ENCODE results near the gene AMDHD1. TPM values are rescaled to one million over a fixed set of nuclear protein-coding genes. Genes with fewer than 3 reads are reported as not detected.

AMDHD1 gene
- total and polyA plus RNA-seq, 2 experiments from 2014 or later = 0.06 to 0.15 TPM

DNA sequence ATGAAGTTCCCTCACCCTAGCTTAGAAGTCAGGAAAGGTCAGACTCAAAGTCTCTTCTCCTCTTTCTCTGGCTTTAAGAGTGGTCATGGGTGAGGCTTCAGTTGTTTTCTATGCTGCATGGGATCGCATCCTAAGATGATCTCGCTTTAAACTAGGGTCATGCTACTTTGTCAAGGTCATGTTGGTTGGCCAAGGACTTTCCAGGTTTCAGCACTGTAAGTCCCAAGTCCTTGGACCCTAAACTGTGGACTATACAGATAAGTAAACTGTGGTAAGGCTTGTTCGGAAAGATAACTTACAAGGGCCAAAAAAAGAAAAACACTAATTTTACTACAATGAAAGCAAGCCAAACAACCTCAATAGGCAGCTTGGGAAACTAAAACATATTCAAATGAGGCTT lies 35.6 kb downstream of the AMDHD1 start:
- no peak for DNase-seq (ENCODE audit: low read depth in 1 of 2, low spot score in 1 of 2)
- TF ChIP-seq, protein P1, sequence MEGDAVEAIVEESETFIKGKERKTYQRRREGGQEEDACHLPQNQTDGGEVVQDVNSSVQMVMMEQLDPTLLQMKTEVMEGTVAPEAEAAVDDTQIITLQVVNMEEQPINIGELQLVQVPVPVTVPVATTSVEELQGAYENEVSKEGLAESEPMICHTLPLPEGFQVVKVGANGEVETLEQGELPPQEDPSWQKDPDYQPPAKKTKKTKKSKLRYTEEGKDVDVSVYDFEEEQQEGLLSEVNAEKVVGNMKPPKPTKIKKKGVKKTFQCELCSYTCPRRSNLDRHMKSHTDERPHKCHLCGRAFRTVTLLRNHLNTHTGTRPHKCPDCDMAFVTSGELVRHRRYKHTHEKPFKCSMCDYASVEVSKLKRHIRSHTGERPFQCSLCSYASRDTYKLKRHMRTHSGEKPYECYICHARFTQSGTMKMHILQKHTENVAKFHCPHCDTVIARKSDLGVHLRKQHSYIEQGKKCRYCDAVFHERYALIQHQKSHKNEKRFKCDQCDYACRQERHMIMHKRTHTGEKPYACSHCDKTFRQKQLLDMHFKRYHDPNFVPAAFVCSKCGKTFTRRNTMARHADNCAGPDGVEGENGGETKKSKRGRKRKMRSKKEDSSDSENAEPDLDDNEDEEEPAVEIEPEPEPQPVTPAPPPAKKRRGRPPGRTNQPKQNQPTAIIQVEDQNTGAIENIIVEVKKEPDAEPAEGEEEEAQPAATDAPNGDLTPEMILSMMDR (IDR thresholded peaks at IDR 0.05; ENCODE audit: low read depth, low read length) = no peak
- Histone ChIP-seq H3K4me1 (ENCODE audit: low read depth) (no peaks in the 10 kb centered on the region), H3K4me3 (no peak overlapping the region), H3K27me3 (no peaks in the 10 kb centered on the region), H3K27ac (no peak overlapping the region), H3K9me3 (ENCODE audit: low read depth) (no peaks in the 10 kb centered on the region), H3K36me3 (no peaks in the 10 kb centered on the region)

DNA sequence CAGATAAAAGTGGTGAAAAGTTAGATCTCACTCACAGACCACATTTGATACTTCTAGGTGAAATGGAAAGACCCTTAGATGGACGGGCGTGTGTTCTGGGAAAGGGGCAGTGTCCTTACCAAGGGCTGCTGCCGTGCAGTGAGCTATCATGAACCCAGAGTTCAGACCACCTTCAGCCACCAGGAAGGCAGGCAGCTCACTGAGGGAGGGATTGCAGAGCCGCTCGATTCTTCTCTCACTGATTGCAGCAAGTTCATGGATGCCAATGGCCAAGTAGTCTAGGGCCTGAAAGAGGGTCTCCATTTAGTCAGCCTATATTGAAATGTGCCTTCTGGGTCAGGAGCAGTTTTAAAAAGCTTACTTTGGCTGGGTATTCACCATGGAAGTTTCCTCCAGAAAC lies 37.3 kb downstream of the AMDHD1 start:
- H3K36me3 ChIP-seq = no peaks in the 10 kb centered on the region
- TF ChIP-seq, protein P1 (IDR thresholded peaks at IDR 0.05; ENCODE audit: low read depth, low read length) = no peak
- DNase-seq (ENCODE audit: low read depth in 1 of 2, low spot score in 1 of 2) = no peak

DNA sequence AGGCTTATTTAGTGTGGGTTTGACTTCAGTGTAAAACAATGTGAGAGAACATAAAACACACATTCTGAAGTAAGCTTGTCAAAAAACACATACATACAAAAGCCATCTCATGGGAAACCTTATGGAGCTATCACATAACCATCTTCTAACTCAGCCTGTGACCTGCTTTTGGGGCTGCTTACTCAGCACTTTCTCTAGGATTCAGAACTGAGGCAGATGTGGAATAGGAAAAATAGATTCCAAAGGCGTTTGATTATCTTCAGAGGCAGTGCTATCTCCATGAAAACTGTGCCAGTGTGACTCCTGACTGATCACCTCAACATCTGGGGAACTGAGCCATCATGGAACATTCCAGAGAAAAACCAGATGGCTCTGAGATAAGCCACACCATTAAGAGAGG lies 39.5 kb downstream of the AMDHD1 start:
- Histone ChIP-seq H3K36me3 (no peaks in the 10 kb centered on the region), H3K27ac (no peak overlapping the region), H3K4me1 (ENCODE audit: low read depth) (no peaks in the 10 kb centered on the region), H3K27me3 (no peaks in the 10 kb centered on the region), H3K9me3 (ENCODE audit: low read depth) (no peaks in the 10 kb centered on the region), H3K4me3 (no peak overlapping the region)
- TF ChIP-seq, protein P1 (IDR thresholded peaks at IDR 0.05; ENCODE audit: low read depth, low read length) = no peak
- no peak for DNase-seq (ENCODE audit: low read depth in 1 of 2, low spot score in 1 of 2)

More for the DNA sequence above, 37.3 kb downstream of the AMDHD1 start:
- no peak overlapping the region for H3K4me3 ChIP-seq
- no peaks in the 10 kb centered on the region for H3K9me3 ChIP-seq (ENCODE audit: low read depth)
- H3K27ac ChIP-seq = no peak overlapping the region
- no peaks in the 10 kb centered on the region for H3K4me1 ChIP-seq (ENCODE audit: low read depth)
- H3K27me3 ChIP-seq = no peaks in the 10 kb centered on the region

DNA sequence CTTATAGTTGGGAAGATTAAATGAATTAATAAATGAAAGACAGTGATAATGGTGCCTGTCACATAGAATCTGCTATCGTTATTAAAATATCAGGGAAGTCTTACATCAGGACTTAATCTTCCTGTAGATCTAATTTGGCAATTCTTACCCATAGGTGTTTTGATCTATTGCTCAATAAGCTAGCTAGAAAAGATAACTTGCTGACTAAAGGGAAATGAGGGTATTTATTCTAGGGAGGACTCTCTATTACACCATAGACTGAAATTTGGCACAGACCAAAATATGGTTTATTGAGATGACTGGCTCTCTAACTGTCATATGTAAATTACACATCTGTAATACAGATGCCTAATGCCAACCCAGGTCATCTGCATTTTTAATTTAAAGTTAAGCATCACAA lies 41.6 kb downstream of the AMDHD1 start:
- Histone ChIP-seq H3K4me3 (no peak overlapping the region), H3K27me3 (no peaks in the 10 kb centered on the region), H3K27ac (no peak overlapping the region), H3K9me3 (ENCODE audit: low read depth) (no peaks in the 10 kb centered on the region), H3K36me3 (no peaks in the 10 kb centered on the region), H3K4me1 (ENCODE audit: low read depth) (no peaks in the 10 kb centered on the region)
- TF ChIP-seq, protein P1 (IDR thresholded peaks at IDR 0.05; ENCODE audit: low read depth, low read length) = no peak
- DNase-seq (ENCODE audit: low read depth in 1 of 2, low spot score in 1 of 2) = no peak

DNA sequence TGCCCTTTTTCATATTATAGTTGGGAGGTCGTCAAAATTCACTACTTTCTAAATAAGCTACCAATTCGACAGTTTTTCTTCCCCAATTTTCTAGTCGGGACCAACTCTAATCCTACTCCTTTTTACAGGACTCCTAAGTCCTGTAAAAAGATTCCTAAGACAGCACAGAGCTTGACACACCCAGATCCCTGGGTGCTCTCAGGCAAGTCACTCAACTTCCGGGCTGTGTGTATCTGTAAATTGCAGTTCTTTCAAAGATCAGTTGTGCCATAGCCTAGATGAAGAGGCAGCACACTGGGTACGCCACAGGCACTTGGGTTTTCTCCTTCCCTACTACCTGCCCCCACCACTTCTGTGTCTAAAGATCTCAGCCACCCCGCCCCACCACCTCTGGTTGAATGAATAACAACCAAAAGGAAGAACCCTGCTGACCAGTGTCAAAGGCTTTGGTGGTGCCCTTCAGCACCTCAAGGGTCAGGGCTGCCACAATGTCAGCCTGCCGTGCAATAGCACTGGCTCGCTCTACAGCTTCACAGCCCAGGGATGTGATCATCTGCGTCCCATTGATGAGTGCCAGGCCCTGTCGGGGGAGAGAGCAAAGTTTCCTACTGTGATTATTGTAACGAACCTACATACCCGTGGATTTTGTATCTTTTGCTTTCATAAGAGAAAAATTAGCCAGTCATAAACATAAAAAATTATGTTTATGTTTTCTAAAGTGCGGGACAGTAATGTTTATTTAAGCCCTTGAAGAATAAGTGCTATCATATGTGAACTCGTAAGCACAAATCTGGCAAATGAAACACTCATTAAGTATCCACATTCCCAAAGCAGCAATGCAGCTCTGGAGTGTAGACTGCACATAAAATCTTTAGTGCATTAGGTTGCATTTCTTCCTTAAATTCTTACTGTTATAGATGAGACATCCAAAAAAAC lies 43.8 kb downstream of the AMDHD1 start:
- Histone ChIP-seq H3K27me3 (peaks cover 3% of the 10 kb centered on the region), H3K4me3 (no peak overlapping the region), H3K27ac (no peak overlapping the region), H3K9me3 (ENCODE audit: low read depth) (no peaks in the 10 kb centered on the region), H3K36me3 (no peaks in the 10 kb centered on the region), H3K4me1 (ENCODE audit: low read depth) (no peaks in the 10 kb centered on the region)
- TF ChIP-seq, protein P1 (IDR thresholded peaks at IDR 0.05; ENCODE audit: low read depth, low read length) = no peak
- DNase-seq (ENCODE audit: low read depth in 1 of 2, low spot score in 1 of 2) = peak in 1 of 2 donors; percentile 14

All from cardiac muscle cell (in vitro differentiated cells and primary cell).